Muscle of leg (tissue), 11 donors: ENCODE measurements around the gene ADARB2. TPM values are rescaled to one million over a fixed set of nuclear protein-coding genes. Genes with fewer than 3 reads are reported as not detected.

Source experiments
- DNase-seq: peaks from one replicate; pipeline ENCODE4 v3.0.0; 2013
- H3K27ac ChIP-seq: one replicate; pipeline ENCODE4 v1.5.1; 2013; ENCODE audit warnings: mild to moderate bottlenecking, low read length, control low read depth
- H3K27me3 ChIP-seq: one replicate; pipeline ENCODE4 v1.6.1; 2013; ENCODE audit warnings: low read length; ENCODE audit not compliant: control insufficient read depth, insufficient read depth
- H3K36me3 ChIP-seq: one replicate; pipeline ENCODE4 v1.6.1; 2013; ENCODE audit warnings: low read length; ENCODE audit not compliant: control insufficient read depth, insufficient read depth
- H3K4me1 ChIP-seq: one replicate; pipeline ENCODE4 v1.6.1; 2013; ENCODE audit warnings: low read length; ENCODE audit not compliant: control insufficient read depth, insufficient read depth
- H3K4me3 ChIP-seq: one replicate; pipeline ENCODE4 v1.5.1; 2013; ENCODE audit warnings: low read length, control low read depth
- H3K9me3 ChIP-seq: replicated peaks from 2 replicates; pipeline ENCODE4 v1.6.1; 2013; ENCODE audit warnings: low read depth, low read length; ENCODE audit not compliant: control insufficient read depth
- WGBS: methylation state at CpG from one replicate; pipeline ENCODE4 v1.1.5; 2013; ENCODE audit warnings: missing lambda C conversion rate; ENCODE audit not compliant: insufficient coverage; 5-methylcytosine and 5-hydroxymethylcytosine counted together
- polyA plus RNA-seq, 8 donors: library from polyadenylated mRNA; unstranded; fragments of 120-200 nt; gene quantifications; one replicate each; pipeline versions ENCODE4 v1.2.1 to v1.2.3, GENCODE V29; 2013; ENCODE audit warnings: inconsistent platforms in 1 of 8, low replicate concordance in 1 of 8; ENCODE audit not compliant: insufficient read length in 8 of 8, insufficient read depth in 1 of 8
- total RNA-seq: library from RNA; stranded (reverse); fragments of 120-200 nt; gene quantifications from one replicate; pipeline ENCODE4 v1.2.4, GENCODE V29; 2013

ADARB2 gene
- total and polyA plus RNA-seq, 9 donors: 0.13 to 0.38 (median 0.23) TPM

GRCh38 chr10:1209355-1209979 is 527.9 kb downstream of the ADARB2 start:
- H3K9me3 ChIP-seq: no peaks in the 10 kb centered on the region
- no peak overlapping the region for H3K4me3 ChIP-seq
- no peaks in the 10 kb centered on the region for H3K4me1 ChIP-seq
- no peaks in the 10 kb centered on the region for H3K27me3 ChIP-seq
- DNase-seq: no peak
- 92% methylated on average over 6 of the region's 8 CpGs for WGBS
- no peaks in the 10 kb centered on the region for H3K36me3 ChIP-seq
- H3K27ac ChIP-seq: no peak overlapping the region

DNA sequence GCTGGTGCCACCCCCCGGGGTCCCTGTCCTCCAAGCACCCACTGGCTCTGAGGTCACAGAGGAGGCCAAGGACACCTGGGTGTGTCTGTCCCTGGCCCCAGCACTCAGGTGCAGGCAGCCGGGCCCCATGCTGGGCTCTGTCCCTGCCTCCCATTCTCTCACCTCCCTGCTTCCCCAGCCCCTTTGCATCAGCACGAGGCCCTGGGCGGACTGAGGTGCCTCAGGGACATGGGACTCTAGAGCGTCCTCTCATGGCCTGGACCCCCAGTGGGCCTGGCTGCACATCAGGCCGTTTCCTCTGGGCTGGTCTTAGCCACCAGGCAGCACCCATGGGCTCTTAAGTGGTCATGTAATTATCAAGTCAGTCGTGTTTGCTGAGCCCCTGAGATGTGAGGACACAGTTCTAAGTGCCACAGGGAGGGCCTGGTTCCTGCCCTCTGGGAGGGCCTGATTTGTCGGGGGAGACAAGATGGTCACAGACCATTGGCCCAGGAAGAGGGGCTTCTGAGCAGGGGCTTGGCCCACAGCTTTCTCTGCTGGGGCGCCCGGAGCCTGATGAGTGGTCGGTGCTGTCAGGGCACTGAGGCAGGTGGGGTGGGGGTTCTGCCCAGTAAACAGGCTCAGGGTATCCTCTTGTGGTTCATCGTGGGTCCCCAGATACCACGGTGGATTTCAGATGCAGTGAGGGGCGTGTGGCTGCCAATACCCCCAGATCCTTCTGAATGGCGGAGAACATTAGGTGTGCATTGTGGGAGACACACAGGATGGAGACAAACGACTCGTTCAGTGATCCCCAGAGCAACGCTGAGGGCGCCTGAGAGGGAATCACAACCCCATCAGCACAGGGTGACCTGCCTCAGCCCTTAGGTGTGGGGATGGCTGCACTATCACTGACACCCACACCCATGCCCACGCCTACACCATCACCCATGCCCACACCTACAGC is 528.7 kb downstream of the ADARB2 start:
- H3K4me3 ChIP-seq: no peak overlapping the region
- 92% methylated on average over 15 of the region's 20 CpGs for WGBS
- H3K27me3 ChIP-seq: peaks cover under 1% of the 10 kb centered on the region
- H3K27ac ChIP-seq: no peak overlapping the region
- H3K4me1 ChIP-seq: no peaks in the 10 kb centered on the region
- DNase-seq: no peak
- H3K36me3 ChIP-seq: no peaks in the 10 kb centered on the region
- H3K9me3 ChIP-seq: no peaks in the 10 kb centered on the region

GRCh38 chr10:1206601-1207000 is 530.7 kb downstream of the ADARB2 start:
- Histone ChIP-seq H3K9me3 (no peaks in the 10 kb centered on the region), H3K4me3 (no peak overlapping the region), H3K36me3 (no peaks in the 10 kb centered on the region), H3K27me3 (peaks cover 2% of the 10 kb centered on the region), H3K27ac (no peak overlapping the region), H3K4me1 (no peaks in the 10 kb centered on the region)
- DNase-seq: no peak
- 93% methylated on average over 13 of the region's 19 CpGs for WGBS

DNA sequence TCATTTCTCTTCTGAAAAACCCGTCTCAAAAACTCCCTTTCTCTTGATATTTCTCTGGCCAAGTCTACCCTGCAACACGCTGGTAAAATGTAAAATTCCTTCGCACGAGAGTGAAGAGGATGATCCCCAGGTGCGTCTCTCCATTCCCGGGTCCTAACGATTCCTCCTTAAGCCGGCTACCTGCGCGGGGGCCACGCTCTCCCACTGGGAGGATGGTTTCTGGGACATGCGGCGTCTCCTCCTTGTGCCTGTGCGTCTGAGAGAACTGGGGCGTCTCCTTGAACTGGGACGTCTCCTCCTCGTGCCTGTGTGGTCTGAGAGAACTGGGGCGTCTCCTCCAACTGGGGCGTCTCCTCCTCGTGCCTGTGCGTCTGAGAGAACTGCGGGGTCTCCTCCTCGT is 531.2 kb downstream of the ADARB2 start:
- DNase-seq: no peak
- no peaks in the 10 kb centered on the region for H3K36me3 ChIP-seq
- no peak overlapping the region for H3K27ac ChIP-seq
- H3K27me3 ChIP-seq: peaks cover 2% of the 10 kb centered on the region
- WGBS: 83% methylated on average over 19 of the region's 23 CpGs
- H3K4me1 ChIP-seq: no peaks in the 10 kb centered on the region
- no peaks in the 10 kb centered on the region for H3K9me3 ChIP-seq
- no peak overlapping the region for H3K4me3 ChIP-seq

DNA sequence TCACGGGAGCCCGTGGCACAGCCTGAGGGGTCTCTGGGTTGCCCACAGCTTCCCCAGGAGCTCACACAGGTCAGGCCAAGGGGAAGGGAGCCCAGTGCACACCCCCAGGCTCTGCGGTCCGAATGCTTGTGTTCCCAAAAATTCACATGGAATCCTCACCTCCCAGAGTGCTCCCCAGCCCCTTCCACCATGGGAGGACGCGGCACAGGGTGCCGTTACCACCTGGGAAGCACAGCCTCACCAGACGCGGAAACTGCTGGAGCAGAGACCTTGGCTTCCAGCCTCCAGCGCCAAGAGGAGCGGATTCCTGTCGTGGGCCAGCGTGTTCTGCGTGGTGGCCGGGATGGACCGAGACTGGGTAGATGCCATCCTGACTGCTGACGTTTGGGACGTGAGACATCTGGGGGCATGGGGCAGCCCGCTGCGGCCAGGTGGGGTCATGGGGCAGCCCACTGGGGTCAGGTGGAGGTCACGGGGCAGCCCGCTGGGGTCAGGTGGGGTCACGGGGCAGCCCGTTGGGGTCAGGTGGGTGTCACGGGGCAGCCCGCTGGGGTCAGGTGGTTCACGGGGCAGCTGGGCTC is 531.8 kb downstream of the ADARB2 start:
- H3K36me3 ChIP-seq: no peaks in the 10 kb centered on the region
- H3K27ac ChIP-seq: no peak overlapping the region
- no peak for DNase-seq
- H3K27me3 ChIP-seq: peaks cover 2% of the 10 kb centered on the region
- H3K9me3 ChIP-seq: no peaks in the 10 kb centered on the region
- WGBS: 90% methylated on average over 18 of the region's 27 CpGs
- H3K4me1 ChIP-seq: no peaks in the 10 kb centered on the region
- no peak overlapping the region for H3K4me3 ChIP-seq

- Histone ChIP-seq H3K4me1 (no peaks in the 10 kb centered on the region), H3K36me3 (no peaks in the 10 kb centered on the region), H3K27me3 (peaks cover 5% of the 10 kb centered on the region), H3K9me3 (no peaks in the 10 kb centered on the region), H3K4me3 (no peak overlapping the region), H3K27ac (no peak overlapping the region)
- no peak for DNase-seq
- 90% methylated on average over 19 of the region's 26 CpGs for WGBS
Measured at GRCh38 chr10:1204434-1205326, 532.6 kb downstream of the ADARB2 start.

DNA sequence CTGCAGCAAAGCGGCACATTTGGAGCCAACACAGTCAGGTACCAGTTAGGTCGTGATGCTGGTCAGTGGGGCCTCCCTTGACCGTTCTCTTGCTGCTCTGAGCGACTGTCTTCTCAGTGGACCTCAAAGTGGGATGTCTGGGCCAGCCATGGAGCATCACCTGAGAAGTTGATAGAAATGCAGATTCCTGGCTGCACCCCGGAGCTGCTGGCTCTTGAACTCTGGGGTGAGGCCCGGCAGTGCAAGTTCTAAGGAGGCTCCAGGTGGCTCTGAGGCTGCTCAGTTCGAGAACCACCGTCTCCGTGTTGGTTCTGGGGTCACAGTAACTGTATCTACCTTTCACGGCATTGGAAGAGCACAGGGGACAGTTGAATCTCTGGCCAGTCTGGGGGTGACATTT is 533.6 kb downstream of the ADARB2 start:
- Histone ChIP-seq H3K27me3 (peaks cover 5% of the 10 kb centered on the region), H3K4me3 (no peak overlapping the region), H3K9me3 (no peaks in the 10 kb centered on the region), H3K27ac (no peak overlapping the region), H3K36me3 (no peaks in the 10 kb centered on the region), H3K4me1 (no peaks in the 10 kb centered on the region)
- 76% methylated on average over 10 of the region's 10 CpGs for WGBS
- DNase-seq: no peak

DNA sequence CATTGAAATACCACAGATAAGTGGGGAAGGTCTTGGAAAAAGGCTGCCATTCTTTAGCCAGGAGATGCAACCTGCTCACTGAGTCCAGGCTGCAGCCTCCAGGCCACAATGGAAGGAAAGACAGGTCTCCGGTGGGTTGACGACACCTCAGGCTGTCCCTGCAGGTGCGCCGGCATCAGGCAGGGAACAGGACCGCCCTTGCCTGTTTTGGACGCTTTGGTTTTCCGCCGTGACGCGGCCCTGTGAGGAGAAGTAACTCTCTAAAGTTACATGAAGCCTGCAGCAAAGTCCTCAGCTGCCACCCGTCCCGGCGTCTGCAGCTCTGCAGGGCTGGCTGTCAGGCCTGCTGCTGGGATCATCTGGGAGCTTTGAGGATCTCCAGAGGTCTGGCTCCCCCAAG is 534.1 kb downstream of the ADARB2 start:
- no peak for DNase-seq
- Histone ChIP-seq H3K36me3 (no peaks in the 10 kb centered on the region), H3K4me3 (no peak overlapping the region), H3K4me1 (no peaks in the 10 kb centered on the region), H3K9me3 (no peaks in the 10 kb centered on the region), H3K27ac (no peak overlapping the region), H3K27me3 (peaks cover 7% of the 10 kb centered on the region)
- WGBS: 77% methylated on average over 13 of the region's 13 CpGs

- no peaks in the 10 kb centered on the region for H3K36me3 ChIP-seq
- no peak overlapping the region for H3K27ac ChIP-seq
- H3K9me3 ChIP-seq: no peaks in the 10 kb centered on the region
- WGBS: 67% methylated on average over 11 of the region's 11 CpGs
- DNase-seq: no peak
- no peaks in the 10 kb centered on the region for H3K4me1 ChIP-seq
- H3K4me3 ChIP-seq: no peak overlapping the region
- H3K27me3 ChIP-seq: peaks cover 7% of the 10 kb centered on the region
Measured at GRCh38 chr10:1202343-1202742, 535.0 kb downstream of the ADARB2 start.
